Gastroesophageal sphincter (tissue), 4 donors: ENCODE measurements around the gene SCFD2. TPM values are rescaled to one million over a fixed set of nuclear protein-coding genes. Genes with fewer than 3 reads are reported as not detected.
A peak's percentile ranks its signal among the peaks of the same experiment; 100 is the strongest.

Source experiments
- ATAC-seq: fragments of 150-250 bp; one replicate; pipeline ENCODE4 v1.9.1; 2016; ENCODE audit warnings: mild to moderate bottlenecking, moderate library complexity
- H3K27ac ChIP-seq, 4 donors: fragments of 200-600 bp; sonication (generic) in 3 of 4; 1 replicate in 3 of 4; 2 replicates in 1 of 4; pipeline ENCODE4 v1.5.1; 2016 to 2019
- H3K27me3 ChIP-seq: fragments of 200-600 bp; sonication (generic); one replicate; pipeline ENCODE4 v1.5.1; 2019
- H3K36me3 ChIP-seq, 2 donors: fragments of 200-600 bp; sonication (generic); one replicate each; pipeline ENCODE4 v1.5.1; 2019; ENCODE audit warnings: control low read depth in 1 of 2
- H3K4me1 ChIP-seq, 3 donors: fragments of 200-600 bp; sonication (generic); 1 replicate in 2 of 3; 2 replicates in 1 of 3; pipeline ENCODE4 v1.5.1; 2016 to 2019; ENCODE audit warnings: control low read depth in 2 of 3
- H3K4me3 ChIP-seq, 2 donors: fragments of 200-600 bp; sonication (generic); one replicate each; pipeline ENCODE4 v1.5.1; 2019; ENCODE audit warnings: mild to moderate bottlenecking in 1 of 2, moderate library complexity in 1 of 2
- H3K9me3 ChIP-seq, 3 donors: fragments of 200-600 bp; sonication (generic); one replicate each; pipeline ENCODE4 v1.5.1; 2017 to 2019; ENCODE audit warnings: control low read depth in 2 of 3
- CTCF ChIP-seq, 4 experiments: fragments of 200-600 bp in 2 of 4; fragments of 450-650 bp in 2 of 4; sonication (generic) in 1 of 4; IDR thresholded peaks; one replicate each; pipeline ENCODE4 v1.5.1; 2017 to 2019; ENCODE audit warnings: antibody characterized with exemption in 4 of 4, mild to moderate bottlenecking in 2 of 4, moderate library complexity in 2 of 4
- EP300 ChIP-seq: sonication (generic); formaldehyde crosslinking; IDR thresholded peaks from one replicate; pipeline ENCODE4 v1.6.1; 2017; ENCODE audit warnings: antibody characterized with exemption, mild to moderate bottlenecking
- POLR2A ChIP-seq, 2 donors: fragments of 450-650 bp; IDR thresholded peaks; one replicate each; pipeline ENCODE4 v1.6.1; 2017; ENCODE audit warnings: antibody characterized with exemption in 2 of 2, mild to moderate bottlenecking in 2 of 2, moderate library complexity in 1 of 2
- POLR2AphosphoS5 ChIP-seq: sonication (generic); formaldehyde crosslinking; IDR thresholded peaks from one replicate; pipeline ENCODE4 v1.6.1; 2017; ENCODE audit warnings: antibody characterized with exemption
- WGBS, 2 donors: methylation state at CpG; one replicate each; pipeline ENCODE4 v1.1.5; 2018; ENCODE audit warnings: low coverage in 1 of 2; 5-methylcytosine and 5-hydroxymethylcytosine counted together
- total RNA-seq, 4 donors: library from RNA; depleted of rRNA; stranded (reverse); fragments of >200 nt; gene quantifications; one replicate each; pipeline ENCODE4 v1.1.0, GENCODE V29; 2016

SCFD2 gene
- total RNA-seq, 4 donors from 2014 or later: 8.9 to 17.6 (median 14.6) TPM

GRCh38 chr4:52959541-52959940, 406.3 kb downstream of the SCFD2 start:
- ATAC-seq: no peak
- H3K9me3 ChIP-seq: no peaks in the 10 kb centered on the region
- H3K27me3 ChIP-seq: no peaks in the 10 kb centered on the region
- TF ChIP-seq EP300 (no peak), POLR2A (IDR thresholded peaks at IDR 0.05) (no peak), POLR2AphosphoS5 (no peak), CTCF (IDR thresholded peaks at IDR 0.05) (no peak)
- WGBS, 2 donors: 63 to 93% methylated on average over 3 of the region's 3 CpGs
- H3K4me1 ChIP-seq: peaks cover 0 to 48% (median 2%) of the 10 kb centered on the region in 3 donors
- H3K4me3 ChIP-seq: no peak overlapping the region
- H3K36me3 ChIP-seq: no peaks in the 10 kb centered on the region
- no peak overlapping the region for H3K27ac ChIP-seq

GRCh38 chr4:52957835-52958631, 407.8 kb downstream of the SCFD2 start:
- no peak for TF ChIP-seq CTCF (IDR thresholded peaks at IDR 0.05)
- TF ChIP-seq EP300: no peak
- no peak for TF ChIP-seq POLR2AphosphoS5
- TF ChIP-seq POLR2A (IDR thresholded peaks at IDR 0.05): no peak
- Histone ChIP-seq H3K4me1 (peaks cover 0 to 36% (median 2%) of the 10 kb centered on the region in 3 donors), H3K9me3 (no peaks in the 10 kb centered on the region), H3K4me3 (no peak overlapping the region), H3K27me3 (no peaks in the 10 kb centered on the region), H3K27ac (peak overlapping the region in 3 of 4 donors; percentile 12 to 68 (median 42)), H3K36me3 (no peaks in the 10 kb centered on the region)
- no peak for ATAC-seq
- WGBS, 2 donors: 22 to 28% methylated on average over 9 of the region's 12 CpGs

- H3K27ac ChIP-seq: peak overlapping the region in 3 of 4 donors; percentile 12 to 68 (median 42)
- ATAC-seq: no peak
These were observed 408.6 kb downstream of the SCFD2 start for GRCh38 chr4:52957220-52957686.

GRCh38 chr4:52956691-52957090, 409.2 kb downstream of the SCFD2 start:
- no peak for ATAC-seq
- TF ChIP-seq CTCF (IDR thresholded peaks at IDR 0.05) (no peak), POLR2A (IDR thresholded peaks at IDR 0.05) (no peak), EP300 (no peak), POLR2AphosphoS5 (no peak)
- H3K27ac ChIP-seq: no peak overlapping the region
- H3K36me3 ChIP-seq: no peaks in the 10 kb centered on the region
- no peaks in the 10 kb centered on the region for H3K27me3 ChIP-seq
- WGBS, 2 donors: 71% methylated on average over 1 of the region's 2 CpGs; no CpG with 5 or more reads in 1 of the 2 donors
- H3K9me3 ChIP-seq: no peaks in the 10 kb centered on the region
- no peak overlapping the region for H3K4me3 ChIP-seq
- H3K4me1 ChIP-seq: peaks cover 0 to 23% (median 2%) of the 10 kb centered on the region in 3 donors

More at GRCh38 chr4:52957220-52957686, 408.6 kb downstream of the SCFD2 start:
- H3K27me3 ChIP-seq: no peaks in the 10 kb centered on the region
- H3K9me3 ChIP-seq: no peaks in the 10 kb centered on the region
- WGBS, 2 donors: 9 to 27% methylated on average over 7 of the region's 9 CpGs
- TF ChIP-seq EP300: no peak
- TF ChIP-seq POLR2A (IDR thresholded peaks at IDR 0.05): no peak
- no peak for TF ChIP-seq POLR2AphosphoS5
- TF ChIP-seq CTCF (IDR thresholded peaks at IDR 0.05): no peak
- H3K4me3 ChIP-seq: no peak overlapping the region
- no peaks in the 10 kb centered on the region for H3K36me3 ChIP-seq
- peaks cover 0 to 28% (median 2%) of the 10 kb centered on the region in 3 donors for H3K4me1 ChIP-seq
